ENCODE results near the gene KRT81. TPM values are rescaled to one million over a fixed set of nuclear protein-coding genes. Genes with fewer than 3 reads are reported as not detected.

The KRT81 gene
- total and polyA plus RNA-seq, 2 donors (not counting 1 experiment from before 2014, with no cell fraction given) = not detected

DNA sequence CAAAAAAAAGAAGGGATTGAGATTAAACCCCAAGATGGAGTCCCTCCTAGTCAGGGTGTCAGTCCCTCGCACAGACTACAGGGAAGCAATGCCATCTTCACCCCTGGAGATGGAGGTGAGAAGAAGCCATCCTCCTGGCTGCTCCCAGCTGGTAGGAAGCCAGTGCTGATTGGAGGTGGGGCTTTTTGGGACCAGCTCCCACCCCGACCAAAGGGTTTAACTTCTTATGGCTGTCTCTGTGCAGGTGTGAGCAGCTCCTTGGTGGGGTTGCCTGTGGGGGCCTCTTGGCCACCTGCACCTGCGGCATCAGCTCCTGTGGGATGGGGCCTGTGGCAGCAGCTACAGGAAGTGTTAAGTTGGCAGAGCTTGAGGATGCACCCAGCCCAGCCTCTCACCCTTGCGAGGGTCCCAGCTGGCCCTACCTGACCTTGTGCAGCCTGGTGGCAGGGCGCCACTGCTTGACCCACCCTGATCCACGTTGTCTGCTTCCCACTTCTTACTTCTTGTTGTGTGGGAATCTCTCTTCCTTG is 20.7 kb downstream of the KRT81 start:
- intact Hi-C loops (cut with micrococcal nuclease) = no loop called here
- ChIA-PET POLR2A (no interaction called here), CTCF (interaction anchor here (1.3 to 1.4 kb wide), 2 partner anchors 8 to 10 kb away, joined by 3 read pairs; no protein-coding TSS in a partner anchor)

DNA sequence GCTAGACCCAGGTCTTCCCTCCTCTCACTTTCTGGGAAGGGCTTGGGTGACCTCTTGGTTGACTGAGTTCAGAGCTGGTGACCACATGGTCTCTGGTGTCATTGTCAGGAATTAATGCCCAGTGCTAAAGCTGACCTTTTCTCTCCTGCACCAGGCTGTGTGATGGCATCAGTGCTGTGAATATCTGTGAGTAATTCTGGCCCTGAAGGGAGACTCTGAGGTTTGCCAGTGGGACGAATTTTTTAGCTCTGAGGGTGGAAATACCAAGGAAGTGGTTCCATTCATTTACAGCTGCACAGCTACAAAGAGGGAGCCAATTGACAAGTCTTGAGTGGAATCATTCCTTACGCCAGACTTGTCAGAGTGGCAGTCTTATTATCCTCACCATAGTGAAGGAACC is 23.1 kb downstream of the KRT81 start:
- no peak overlapping the region for H3K4me3 Mint-ChIP-seq
- Histone ChIP-seq H2AFZ (ENCODE audit: insufficient read depth, low read depth, low read length, poor library complexity, severe bottlenecking) (no peak overlapping the region), H3K4me3 (ENCODE audit: control extremely low read depth in 1 of 5, extremely low read depth in 1 of 5, insufficient read depth in 1 of 5, low read depth in 2 of 5, low read length in 4 of 5) (no peak overlapping the region), H3K4me1 (ENCODE audit: control insufficient read depth in 2 of 2, insufficient read depth in 2 of 2, low read length in 2 of 2) (no peaks in the 10 kb centered on the region), H3K9ac (ENCODE audit: low read length) (no peak overlapping the region), H3K9me3 (ENCODE audit: control extremely low read depth in 1 of 3, control insufficient read depth in 2 of 3, insufficient read depth in 1 of 3, low read length in 2 of 3) (peaks cover 0 to 9% (median 0%) of the 10 kb centered on the region in 3 donors), H4K20me1 (ENCODE audit: control insufficient read depth, insufficient read depth, low read length, poor library complexity, severe bottlenecking) (no peaks in the 10 kb centered on the region), H3K27ac (ENCODE audit: low read length in 2 of 2) (no peak overlapping the region), H3K79me2 (ENCODE audit: control insufficient read depth, insufficient read depth, low read length) (no peaks in the 10 kb centered on the region), H3K27me3 (replicated peaks in 1 of 4; ENCODE audit: control extremely low read depth in 1 of 4, control insufficient read depth in 3 of 4, insufficient read depth in 4 of 4, low read length in 3 of 4) (peaks cover 0 to 6% (median under 1%) of the 10 kb centered on the region in 4 experiments), H3K36me3 (replicated peaks in 1 of 2; ENCODE audit: control extremely low read depth in 1 of 2, control insufficient read depth in 1 of 2, extremely low read depth in 1 of 2, insufficient read depth in 2 of 2, low read length in 1 of 2) (no peaks in the 10 kb centered on the region), H3K4me2 (replicated peaks; ENCODE audit: low read depth, low read length, poor library complexity, severe bottlenecking) (no peak overlapping the region)
- TF ChIP-seq EZH2 (IDR thresholded peaks at IDR 0.05; ENCODE audit: borderline replicate concordance, insufficient read depth, low read depth, low read length, poor library complexity, severe bottlenecking) = no peak
- TF ChIP-seq, protein P1, sequence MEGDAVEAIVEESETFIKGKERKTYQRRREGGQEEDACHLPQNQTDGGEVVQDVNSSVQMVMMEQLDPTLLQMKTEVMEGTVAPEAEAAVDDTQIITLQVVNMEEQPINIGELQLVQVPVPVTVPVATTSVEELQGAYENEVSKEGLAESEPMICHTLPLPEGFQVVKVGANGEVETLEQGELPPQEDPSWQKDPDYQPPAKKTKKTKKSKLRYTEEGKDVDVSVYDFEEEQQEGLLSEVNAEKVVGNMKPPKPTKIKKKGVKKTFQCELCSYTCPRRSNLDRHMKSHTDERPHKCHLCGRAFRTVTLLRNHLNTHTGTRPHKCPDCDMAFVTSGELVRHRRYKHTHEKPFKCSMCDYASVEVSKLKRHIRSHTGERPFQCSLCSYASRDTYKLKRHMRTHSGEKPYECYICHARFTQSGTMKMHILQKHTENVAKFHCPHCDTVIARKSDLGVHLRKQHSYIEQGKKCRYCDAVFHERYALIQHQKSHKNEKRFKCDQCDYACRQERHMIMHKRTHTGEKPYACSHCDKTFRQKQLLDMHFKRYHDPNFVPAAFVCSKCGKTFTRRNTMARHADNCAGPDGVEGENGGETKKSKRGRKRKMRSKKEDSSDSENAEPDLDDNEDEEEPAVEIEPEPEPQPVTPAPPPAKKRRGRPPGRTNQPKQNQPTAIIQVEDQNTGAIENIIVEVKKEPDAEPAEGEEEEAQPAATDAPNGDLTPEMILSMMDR (IDR thresholded peaks at IDR 0.05) = no peak
- ATAC-seq (ENCODE audit: low read depth) (no peak), DNase-seq (no peak)
- intact Hi-C loops (cut with micrococcal nuclease) = no loop called here
- peaks cover 17% of the 10 kb centered on the region for H3K27me3 Mint-ChIP-seq
- H3K27ac Mint-ChIP-seq = no peak overlapping the region
- POLR2A ChIA-PET = no interaction called here
- H3K9me3 Mint-ChIP-seq (ENCODE audit: insufficient read depth) = no peaks in the 10 kb centered on the region
- H3K4me1 Mint-ChIP-seq = no peaks in the 10 kb centered on the region
- CTCF ChIA-PET = interaction anchor here (1.1 kb wide), 1 partner anchor 12 kb away, joined by 3 read pairs; no protein-coding TSS in a partner anchor
- WGBS (ENCODE audit: insufficient coverage) = 80% methylated on average over 1 of the region's 2 CpGs

More for the DNA sequence above, 20.7 kb downstream of the KRT81 start:
- no peak overlapping the region for H2AFZ ChIP-seq (ENCODE audit: insufficient read depth, low read depth, low read length, poor library complexity, severe bottlenecking)
- H3K36me3 ChIP-seq (replicated peaks in 1 of 2; ENCODE audit: control extremely low read depth in 1 of 2, control insufficient read depth in 1 of 2, extremely low read depth in 1 of 2, insufficient read depth in 2 of 2, low read length in 1 of 2) = no peaks in the 10 kb centered on the region
- no peak overlapping the region for H3K4me3 Mint-ChIP-seq
- 83% methylated on average over 6 of the region's 6 CpGs for WGBS (ENCODE audit: insufficient coverage)
- peaks cover 0 to 6% (median 3%) of the 10 kb centered on the region in 4 experiments for H3K27me3 ChIP-seq (replicated peaks in 1 of 4; ENCODE audit: control extremely low read depth in 1 of 4, control insufficient read depth in 3 of 4, insufficient read depth in 4 of 4, low read length in 3 of 4)
- no peak for TF ChIP-seq EZH2 (IDR thresholded peaks at IDR 0.05; ENCODE audit: borderline replicate concordance, insufficient read depth, low read depth, low read length, poor library complexity, severe bottlenecking)
- TF ChIP-seq, protein P1 (IDR thresholded peaks at IDR 0.05) = no peak
- no peaks in the 10 kb centered on the region for H3K4me1 Mint-ChIP-seq
- H3K4me1 ChIP-seq (ENCODE audit: control insufficient read depth in 2 of 2, insufficient read depth in 2 of 2, low read length in 2 of 2) = no peaks in the 10 kb centered on the region
- H3K27ac Mint-ChIP-seq = no peak overlapping the region
- H3K27ac ChIP-seq (ENCODE audit: low read length in 2 of 2) = no peak overlapping the region
- no peak overlapping the region for H3K4me2 ChIP-seq (replicated peaks; ENCODE audit: low read depth, low read length, poor library complexity, severe bottlenecking)
- peaks cover 0 to 4% (median 0%) of the 10 kb centered on the region in 3 donors for H3K9me3 ChIP-seq (ENCODE audit: control extremely low read depth in 1 of 3, control insufficient read depth in 2 of 3, insufficient read depth in 1 of 3, low read length in 2 of 3)
- no peaks in the 10 kb centered on the region for H4K20me1 ChIP-seq (ENCODE audit: control insufficient read depth, insufficient read depth, low read length, poor library complexity, severe bottlenecking)
- no peak overlapping the region for H3K9ac ChIP-seq (ENCODE audit: low read length)
- ATAC-seq (ENCODE audit: low read depth) = no peak
- H3K27me3 Mint-ChIP-seq = peaks cover 23% of the 10 kb centered on the region
- H3K9me3 Mint-ChIP-seq (ENCODE audit: insufficient read depth) = no peaks in the 10 kb centered on the region
- no peak for DNase-seq
- H3K79me2 ChIP-seq (ENCODE audit: control insufficient read depth, insufficient read depth, low read length) = no peaks in the 10 kb centered on the region
- no peak overlapping the region for H3K4me3 ChIP-seq (ENCODE audit: control extremely low read depth in 1 of 5, extremely low read depth in 1 of 5, insufficient read depth in 1 of 5, low read depth in 2 of 5, low read length in 4 of 5)
